HG03159 (cell line): ENCODE data around the gene UFSP2.
"Not testable (repeated sequence)": the region's sequence is repeated elsewhere in the genome, so short reads cannot be mapped to it uniquely, and the experiment has no call there.

Experiments used
- ATAC-seq: cut with Tn5 transposase; IDR thresholded peaks from one replicate; pipeline ENCODE4 v1.9.1; 2021; ENCODE audit warnings: mild to moderate bottlenecking, moderate library complexity; ENCODE audit not compliant: unreplicated experiment

UFSP2 gene

GRCh38 chr4:185384930-185385331 lies 40.8 kb downstream of the UFSP2 start:
- ATAC-seq = no peak

GRCh38 chr4:185384061-185384460 lies 41.7 kb downstream of the UFSP2 start:
- no peak for ATAC-seq

- no peak for ATAC-seq
Measured at GRCh38 chr4:185383451-185383850, 42.3 kb downstream of the UFSP2 start.

DNA sequence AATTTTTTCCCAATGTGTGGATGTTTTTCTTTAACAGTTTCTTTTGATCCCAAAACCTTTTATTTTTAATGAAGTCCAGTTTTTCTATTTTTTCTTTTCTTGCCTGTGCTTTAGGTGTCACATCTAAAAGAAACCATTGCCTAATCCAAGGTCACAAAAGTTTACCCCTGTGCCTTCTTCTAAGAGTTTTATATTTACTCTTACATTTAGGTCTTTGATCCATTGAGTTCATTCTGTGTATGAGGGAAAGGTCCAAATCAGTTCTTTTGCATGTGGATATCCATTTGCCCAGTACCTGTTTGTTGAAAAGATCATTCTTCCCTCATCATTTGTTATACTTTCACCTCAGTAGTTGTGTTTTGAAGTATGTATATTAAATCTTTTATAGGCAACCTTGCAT lies 43.0 kb downstream of the UFSP2 start:
- ATAC-seq = no peak

GRCh38 chr4:185381288-185382196 lies 44.2 kb downstream of the UFSP2 start:
- ATAC-seq = no peak

- ATAC-seq = no peak
Measured at GRCh38 chr4:185380320-185380719, 45.4 kb downstream of the UFSP2 start.

GRCh38 chr4:185379326-185380295 lies 46.2 kb downstream of the UFSP2 start:
- no peak for ATAC-seq

DNA sequence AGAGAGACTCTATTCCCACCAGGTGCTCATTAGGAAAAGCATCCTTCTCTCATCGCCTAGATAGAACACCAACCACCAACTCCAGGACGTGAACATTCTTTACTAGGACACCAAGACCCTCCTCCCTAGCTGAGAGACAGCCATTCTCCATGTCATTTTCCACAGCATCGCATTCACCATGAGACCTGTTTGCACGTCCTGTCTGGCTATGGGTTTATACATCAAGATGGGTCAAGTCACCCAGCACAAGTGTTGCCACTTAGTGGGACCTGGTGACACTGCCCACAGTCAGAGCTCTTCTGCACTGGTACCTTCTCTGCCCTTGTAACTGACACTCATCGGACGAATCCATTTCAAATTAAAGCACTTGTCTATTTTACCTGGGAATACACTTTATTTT lies 47.5 kb downstream of the UFSP2 start:
- ATAC-seq = no peak

GRCh38 chr4:185374573-185374972 lies 51.2 kb downstream of the UFSP2 start:
- ATAC-seq = no peak

DNA sequence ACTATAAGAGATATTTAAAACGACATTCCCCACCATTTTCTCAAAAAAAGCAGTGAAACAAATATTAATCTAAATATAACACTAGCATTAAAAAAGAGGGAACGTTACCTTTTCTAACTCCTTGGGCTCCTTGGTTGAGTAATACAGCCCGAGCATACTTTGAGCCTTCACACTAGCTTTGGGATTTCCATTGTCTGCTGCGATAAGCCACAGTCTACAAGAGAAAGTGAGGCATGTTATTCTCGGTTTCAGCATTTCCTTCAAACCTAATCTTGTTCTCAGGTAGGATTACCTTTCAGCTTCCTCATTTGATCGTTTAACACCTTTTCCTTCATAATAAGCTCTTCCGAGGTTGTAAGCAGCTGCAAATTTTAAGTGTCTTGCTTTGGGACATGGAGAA lies 51.7 kb downstream of the UFSP2 start:
- no peak for ATAC-seq

GRCh38 chr4:185371702-185372101 lies 54.1 kb downstream of the UFSP2 start:
- ATAC-seq = no peak

GRCh38 chr4:185370268-185370949 lies 55.4 kb downstream of the UFSP2 start:
- no peak for ATAC-seq

DNA sequence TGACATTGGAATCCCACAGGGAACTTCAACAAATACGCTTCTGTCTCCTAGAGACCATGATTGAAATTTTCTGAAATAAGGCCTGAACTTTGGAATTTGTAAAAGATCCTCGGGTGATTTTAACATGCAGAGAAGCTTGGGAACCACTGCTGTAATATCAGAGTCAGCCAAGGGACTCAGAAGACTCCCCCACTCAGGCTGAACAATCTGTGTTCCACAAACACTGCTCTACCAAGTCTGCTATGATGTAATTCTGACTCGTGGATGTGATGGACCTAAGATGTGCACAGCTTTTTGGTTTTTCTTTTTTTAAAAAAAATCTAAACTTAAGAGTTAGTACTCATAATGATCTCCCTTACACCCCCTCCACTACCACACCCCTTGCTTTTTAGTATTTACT lies 56.0 kb downstream of the UFSP2 start:
- ATAC-seq = no peak

DNA sequence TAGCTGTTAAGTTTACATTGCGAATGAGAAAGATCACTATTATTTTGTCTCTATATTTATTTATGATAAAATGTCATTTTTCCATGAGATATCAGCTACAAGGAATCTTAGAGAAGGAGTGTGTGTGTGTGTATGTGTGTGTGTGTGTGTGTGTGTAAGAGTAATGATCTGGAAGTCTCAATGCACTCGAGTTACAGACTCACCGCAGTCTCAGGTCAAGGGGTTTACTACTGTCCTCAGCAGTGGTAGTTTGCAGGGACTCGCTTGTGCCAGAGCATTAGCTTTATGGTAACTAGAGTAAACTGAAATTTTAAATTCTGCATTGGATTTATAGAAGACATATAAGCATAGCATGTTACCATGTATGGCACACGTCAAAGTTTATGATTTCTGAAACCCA lies 60.9 kb downstream of the UFSP2 start:
- ATAC-seq = no peak

- no peak for ATAC-seq
Measured at GRCh38 chr4:185363251-185363650, 62.5 kb downstream of the UFSP2 start.

DNA sequence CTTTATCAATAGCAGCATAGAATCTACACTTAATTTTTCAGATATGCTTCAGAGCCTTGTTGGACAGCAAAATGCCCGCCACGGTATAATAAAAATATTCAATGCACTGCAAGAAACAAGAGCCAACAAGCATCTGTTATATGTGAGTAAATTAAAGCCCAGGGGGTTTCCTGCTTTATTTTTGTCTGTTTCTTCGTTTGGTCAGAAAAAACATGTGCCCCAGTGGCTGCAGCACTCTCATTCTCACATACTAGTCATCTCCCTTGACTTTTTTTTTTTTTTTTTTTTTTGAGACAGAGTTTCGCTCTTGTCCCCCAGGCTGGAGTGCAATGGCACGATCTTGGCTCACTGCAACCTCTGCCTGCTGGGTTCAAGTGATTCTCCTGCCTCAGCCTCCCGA lies 63.2 kb downstream of the UFSP2 start:
- ATAC-seq = not testable (repeated sequence)

DNA sequence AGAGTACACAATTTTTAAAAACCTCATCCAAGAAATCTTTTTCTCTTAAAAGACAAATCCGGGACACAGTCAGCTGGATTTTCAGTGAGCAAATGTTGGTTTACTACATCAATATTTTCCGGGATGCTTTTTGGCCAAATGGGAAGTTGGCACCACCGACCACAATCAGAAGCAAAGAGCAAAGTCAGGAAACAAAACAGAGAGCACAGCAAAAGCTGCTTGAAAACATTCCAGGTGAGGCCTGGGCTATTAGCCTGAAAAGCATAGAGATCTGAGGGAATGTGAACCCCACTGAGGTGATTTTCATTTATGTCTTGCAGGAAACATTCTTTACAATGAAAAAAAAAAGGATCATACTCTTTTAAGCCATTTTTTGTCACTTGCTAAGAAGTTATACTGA lies 63.9 kb downstream of the UFSP2 start:
- no peak for ATAC-seq

DNA sequence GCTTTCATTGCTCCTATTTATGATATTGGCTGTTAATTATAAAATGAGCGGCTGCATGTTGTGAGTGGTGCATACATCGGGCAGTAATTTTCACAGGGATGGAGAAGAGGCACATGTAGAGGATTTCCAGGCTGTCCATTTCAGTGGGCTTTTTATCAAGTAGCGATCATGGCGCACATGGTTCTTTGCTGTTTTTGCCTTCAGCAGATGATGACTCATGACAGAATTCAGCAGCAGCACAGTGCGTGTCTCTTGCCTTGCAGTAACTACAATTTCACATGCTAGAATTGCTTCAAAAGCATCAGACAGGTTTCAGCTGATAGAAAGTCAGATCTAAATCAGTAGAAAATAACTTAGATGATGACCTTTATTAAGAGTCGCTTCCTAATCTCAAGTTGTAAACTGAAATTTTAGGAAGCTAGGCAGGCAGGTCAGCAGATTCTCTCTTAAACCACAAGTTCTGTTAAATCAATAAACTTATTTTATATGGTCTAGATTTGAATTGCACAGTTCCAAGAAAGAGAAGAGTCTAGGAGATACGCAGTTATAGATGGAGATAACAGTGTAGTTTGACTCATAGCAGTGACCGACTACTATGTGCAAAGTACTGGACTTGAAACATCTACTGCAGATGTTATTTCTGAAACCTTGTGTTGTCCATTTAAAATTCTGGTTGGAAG lies 65.9 kb downstream of the UFSP2 start:
- ATAC-seq = no peak

DNA sequence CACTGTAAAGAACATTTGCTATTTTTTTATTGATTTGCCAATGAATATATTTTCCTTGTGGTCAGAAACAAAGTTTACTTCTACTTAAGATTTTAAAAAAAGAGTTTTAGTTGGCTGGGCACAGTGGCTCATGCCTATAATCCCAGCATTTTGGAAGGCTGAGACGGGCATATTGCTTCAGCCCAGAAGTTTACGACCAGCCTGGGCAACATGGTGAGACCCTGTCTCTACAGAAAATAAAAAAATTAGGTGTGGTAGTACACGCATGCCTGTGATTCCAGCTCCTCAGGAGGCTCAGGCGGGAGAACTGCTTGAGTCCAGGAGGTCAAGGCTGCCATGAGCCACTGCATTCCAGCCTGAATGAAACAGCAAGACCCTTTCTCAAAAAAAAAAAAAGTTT lies 66.8 kb downstream of the UFSP2 start:
- no peak for ATAC-seq

DNA sequence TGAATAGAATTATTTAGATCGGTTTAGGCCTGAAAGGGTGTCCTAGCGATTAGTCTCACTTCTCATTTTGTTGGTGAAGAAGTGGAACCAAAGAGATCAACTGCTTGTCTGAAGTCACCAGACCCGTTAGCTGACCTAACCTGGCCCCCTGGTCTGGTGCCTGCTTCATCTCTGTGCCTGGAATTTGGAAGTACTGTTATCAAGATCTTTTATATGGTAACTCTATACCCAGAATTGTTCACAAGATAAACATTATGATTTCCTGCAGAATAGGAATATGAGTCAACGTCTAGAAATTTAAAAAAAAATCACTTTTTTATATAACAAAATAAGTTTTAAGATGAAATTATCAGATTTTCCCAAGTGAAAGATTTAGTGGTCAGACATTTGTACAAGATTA lies 67.2 kb downstream of the UFSP2 start:
- ATAC-seq = no peak
